OCI-LY1 (cell line): ENCODE measurements around the gene EEPD1.

Source experiments
- EZH2 ChIP-seq: fragments of 200-600 bp; sonication (generic), shearing (Covaris generic); IDR thresholded peaks from 2 replicates; pipeline ENCODE4 v1.8.0; 2017; ENCODE audit warnings: borderline replicate concordance, mixed run types, mild to moderate bottlenecking, antibody characterized with exemption, low read length, moderate library complexity, mixed read lengths
- TF ChIP-seq, protein P1 (sequence below): fragments of 200-600 bp; sonication (generic), shearing (Covaris generic); IDR thresholded peaks from 2 replicates; pipeline ENCODE4 v1.5.1; 2017; ENCODE audit warnings: mild to moderate bottlenecking, antibody characterized with exemption, low read length, moderate library complexity, mixed read lengths

GRCh38 chr7:36309301-36309700 lies 156.2 kb downstream of the EEPD1 start:
- TF ChIP-seq, protein P1, sequence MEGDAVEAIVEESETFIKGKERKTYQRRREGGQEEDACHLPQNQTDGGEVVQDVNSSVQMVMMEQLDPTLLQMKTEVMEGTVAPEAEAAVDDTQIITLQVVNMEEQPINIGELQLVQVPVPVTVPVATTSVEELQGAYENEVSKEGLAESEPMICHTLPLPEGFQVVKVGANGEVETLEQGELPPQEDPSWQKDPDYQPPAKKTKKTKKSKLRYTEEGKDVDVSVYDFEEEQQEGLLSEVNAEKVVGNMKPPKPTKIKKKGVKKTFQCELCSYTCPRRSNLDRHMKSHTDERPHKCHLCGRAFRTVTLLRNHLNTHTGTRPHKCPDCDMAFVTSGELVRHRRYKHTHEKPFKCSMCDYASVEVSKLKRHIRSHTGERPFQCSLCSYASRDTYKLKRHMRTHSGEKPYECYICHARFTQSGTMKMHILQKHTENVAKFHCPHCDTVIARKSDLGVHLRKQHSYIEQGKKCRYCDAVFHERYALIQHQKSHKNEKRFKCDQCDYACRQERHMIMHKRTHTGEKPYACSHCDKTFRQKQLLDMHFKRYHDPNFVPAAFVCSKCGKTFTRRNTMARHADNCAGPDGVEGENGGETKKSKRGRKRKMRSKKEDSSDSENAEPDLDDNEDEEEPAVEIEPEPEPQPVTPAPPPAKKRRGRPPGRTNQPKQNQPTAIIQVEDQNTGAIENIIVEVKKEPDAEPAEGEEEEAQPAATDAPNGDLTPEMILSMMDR, result no peak
- no peak for TF ChIP-seq EZH2
